NCI-H2029 (cell line): ENCODE measurements around the gene IGSF10.

Source experiments
- DNase-seq: peaks from one replicate; lab custom pipeline; 2025; lab: John Stamatoyannopoulos, UW

Gene IGSF10

GRCh38 chr3:151462991-151463390, 2.1 kb upstream of the IGSF10 start:
- DNase-seq = no peak

- no peak for DNase-seq
Measured at GRCh38 chr3:151462278-151462780, 1.5 kb upstream of the IGSF10 start.

GRCh38 chr3:151460228-151460627, 633 bp downstream of the IGSF10 start:
- DNase-seq = no peak

GRCh38 chr3:151459358-151459757, 1.5 kb downstream of the IGSF10 start:
- no peak for DNase-seq

GRCh38 chr3:151456065-151456464, 4.8 kb downstream of the IGSF10 start:
- DNase-seq = no peak

- no peak for DNase-seq
Measured at GRCh38 chr3:151452841-151453240, 8.0 kb downstream of the IGSF10 start.

GRCh38 chr3:151452368-151452767, 8.5 kb downstream of the IGSF10 start:
- DNase-seq = no peak

GRCh38 chr3:151446002-151446340, 14.9 kb downstream of the IGSF10 start:
- no peak for DNase-seq

GRCh38 chr3:151445273-151446001, 15.4 kb downstream of the IGSF10 start:
- DNase-seq = no peak

GRCh38 chr3:151443583-151443982, 17.3 kb downstream of the IGSF10 start:
- DNase-seq = no peak

- no peak for DNase-seq
Measured at GRCh38 chr3:151440940-151441339, 19.9 kb downstream of the IGSF10 start.

GRCh38 chr3:151439652-151440125, 21.2 kb downstream of the IGSF10 start:
- no peak for DNase-seq

GRCh38 chr3:151437906-151438305, 23.0 kb downstream of the IGSF10 start:
- DNase-seq = no peak

GRCh38 chr3:151436675-151437446, 24.0 kb downstream of the IGSF10 start:
- DNase-seq = no peak

- no peak for DNase-seq
Measured at GRCh38 chr3:151434151-151434890, 26.5 kb downstream of the IGSF10 start.

GRCh38 chr3:151432616-151433372, 28.1 kb downstream of the IGSF10 start:
- no peak for DNase-seq

GRCh38 chr3:151431940-151432339, 28.9 kb downstream of the IGSF10 start:
- no peak for DNase-seq

- DNase-seq = no peak
Measured at GRCh38 chr3:151430821-151431484, 29.9 kb downstream of the IGSF10 start.

GRCh38 chr3:151428386-151428785, 32.5 kb downstream of the IGSF10 start:
- DNase-seq = no peak

GRCh38 chr3:151426341-151426657, 34.6 kb downstream of the IGSF10 start:
- no peak for DNase-seq

- no peak for DNase-seq
Measured at GRCh38 chr3:151425627-151426340, 35.1 kb downstream of the IGSF10 start.
